Skeletal muscle cell (primary cell): Measurements from ENCODE around the gene FLRT3.

Source experiments
- DNase-seq: peaks from one replicate; pipeline ENCODE4 v3.0.0-alpha.2; 2010; ENCODE audit warnings: low read depth
- H3K4me3 ChIP-seq: 2 replicates; pipeline ENCODE4 v1.5.1; 2011; ENCODE audit warnings: low read depth, mild to moderate bottlenecking, control low read depth, low read length, moderate library complexity

FLRT3 gene

GRCh38 chr20:14332866-14333265 lies 4.5 kb downstream of the FLRT3 start:
- no peak for DNase-seq
- no peak overlapping the region for H3K4me3 ChIP-seq

DNA sequence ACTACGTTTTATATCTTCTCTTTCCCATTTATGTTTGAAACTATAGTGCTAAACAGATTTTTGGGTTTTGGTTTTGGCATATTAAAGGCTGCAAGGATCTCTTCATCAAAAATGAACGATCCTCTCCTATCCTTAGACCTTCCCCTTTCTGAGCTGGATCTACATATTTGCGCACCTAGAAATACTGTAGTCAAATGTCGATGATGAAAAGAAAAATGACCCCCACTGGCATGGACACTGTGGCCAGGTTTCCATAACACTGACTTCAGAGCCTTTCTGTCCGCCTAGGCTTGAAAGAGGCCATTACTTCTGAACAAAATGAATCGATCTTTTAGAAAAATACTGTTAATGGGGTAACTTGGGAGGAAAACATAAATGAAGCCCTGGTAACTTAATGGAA lies 5.8 kb downstream of the FLRT3 start:
- no peak for DNase-seq
- H3K4me3 ChIP-seq: no peak overlapping the region

- DNase-seq: no peak
- H3K4me3 ChIP-seq: no peak overlapping the region
Observed at GRCh38 chr20:14319704-14320103, 17.7 kb downstream of the FLRT3 start.

DNA sequence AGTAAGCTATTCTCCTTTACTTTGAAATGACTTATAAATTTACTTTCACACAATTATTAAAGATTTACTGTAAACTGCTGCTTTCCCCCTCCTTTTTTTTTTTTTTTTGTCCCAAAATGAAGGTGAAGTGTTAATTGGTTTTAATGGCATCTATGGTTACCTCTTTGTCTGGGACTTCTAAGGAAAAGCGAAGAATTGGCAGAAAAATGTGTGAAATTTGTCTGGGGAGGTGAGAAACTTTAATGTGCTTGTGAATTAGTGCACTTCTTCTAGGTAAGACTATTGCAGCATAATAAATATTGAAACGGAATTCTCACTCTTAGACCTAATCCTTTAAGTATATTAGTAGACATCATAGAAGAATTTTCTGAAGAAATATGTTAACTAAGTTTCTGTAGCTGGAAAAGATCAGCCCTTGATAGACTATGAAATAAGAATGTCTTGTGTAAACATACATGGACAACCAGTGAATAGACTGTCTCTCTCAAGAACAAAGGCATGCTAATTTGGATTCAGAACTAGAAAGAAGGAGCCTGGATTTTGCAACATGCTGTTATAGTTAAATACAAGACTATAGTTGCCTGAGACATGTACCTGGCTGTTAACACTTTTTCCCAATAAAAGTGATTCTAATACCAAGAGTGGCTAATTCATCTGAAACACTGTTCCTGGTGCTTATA lies 23.9 kb downstream of the FLRT3 start:
- no peak for DNase-seq
- H3K4me3 ChIP-seq: no peak overlapping the region

DNA sequence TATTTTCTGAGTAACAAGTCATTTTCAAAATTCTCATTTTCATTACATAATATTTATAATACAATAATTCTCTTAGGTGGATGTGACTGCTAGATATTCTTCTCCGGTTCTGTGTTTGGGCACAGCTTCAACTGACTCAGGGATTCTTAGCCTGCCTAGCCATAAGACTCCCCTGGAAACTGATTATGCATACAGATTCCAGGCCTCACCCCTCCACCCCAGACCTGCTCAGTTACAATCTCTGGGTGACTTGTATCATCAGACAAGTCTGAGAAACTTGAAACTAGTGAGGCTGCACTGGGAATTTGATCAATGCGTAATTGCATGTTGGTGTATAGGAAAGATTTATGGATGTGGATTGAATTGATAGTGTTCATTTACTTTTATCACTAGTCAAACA lies 25.4 kb downstream of the FLRT3 start:
- DNase-seq: no peak
- no peak overlapping the region for H3K4me3 ChIP-seq

- no peak for DNase-seq
- H3K4me3 ChIP-seq: no peak overlapping the region
Observed at GRCh38 chr20:14310977-14311627, 26.3 kb downstream of the FLRT3 start.

- no peak overlapping the region for H3K4me3 ChIP-seq
- DNase-seq: no peak
Observed at GRCh38 chr20:14307956-14308355, 29.5 kb downstream of the FLRT3 start.

- no peak overlapping the region for H3K4me3 ChIP-seq
- no peak for DNase-seq
Observed at GRCh38 chr20:14304472-14304871, 32.9 kb downstream of the FLRT3 start.

DNA sequence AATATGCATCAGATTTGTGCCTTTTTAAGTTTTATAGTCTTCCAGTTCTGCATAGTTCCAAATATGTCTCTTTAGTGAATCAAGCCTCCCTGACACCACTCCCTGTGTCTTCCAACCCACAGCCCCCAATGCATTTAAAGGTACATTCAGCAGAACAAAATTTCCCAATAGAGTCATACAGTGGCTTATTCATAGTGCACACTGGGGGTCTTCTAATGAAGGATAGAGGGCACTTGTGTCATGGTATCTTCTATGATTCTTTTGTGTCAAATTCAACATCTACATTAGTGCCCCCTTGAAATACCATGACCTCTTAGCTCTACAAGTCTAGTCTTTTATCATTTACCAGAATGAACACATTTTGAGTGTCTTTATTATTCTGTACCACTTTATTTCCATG lies 33.8 kb downstream of the FLRT3 start:
- no peak overlapping the region for H3K4me3 ChIP-seq
- no peak for DNase-seq

DNA sequence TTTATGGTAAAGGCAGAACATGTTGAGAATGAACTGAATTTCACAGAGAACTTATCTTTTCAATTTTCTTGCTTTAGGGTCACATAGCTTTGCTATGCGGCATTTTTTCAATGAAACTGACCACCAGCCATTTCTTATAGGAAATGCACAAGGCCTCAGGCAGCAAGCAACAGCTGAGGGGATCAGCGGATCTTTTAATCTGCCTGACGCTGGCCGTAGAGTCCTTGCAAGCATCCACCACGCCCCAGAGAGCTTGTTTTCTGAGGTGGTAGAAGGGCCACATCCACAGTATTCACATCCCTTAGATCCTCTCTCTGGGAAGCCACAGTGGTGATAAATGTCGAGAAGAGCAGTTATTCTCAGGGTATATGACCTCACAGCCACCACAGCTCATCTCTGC lies 34.3 kb downstream of the FLRT3 start:
- no peak overlapping the region for H3K4me3 ChIP-seq
- no peak for DNase-seq

GRCh38 chr20:14299831-14300230 lies 37.6 kb downstream of the FLRT3 start:
- no peak overlapping the region for H3K4me3 ChIP-seq
- DNase-seq: no peak

DNA sequence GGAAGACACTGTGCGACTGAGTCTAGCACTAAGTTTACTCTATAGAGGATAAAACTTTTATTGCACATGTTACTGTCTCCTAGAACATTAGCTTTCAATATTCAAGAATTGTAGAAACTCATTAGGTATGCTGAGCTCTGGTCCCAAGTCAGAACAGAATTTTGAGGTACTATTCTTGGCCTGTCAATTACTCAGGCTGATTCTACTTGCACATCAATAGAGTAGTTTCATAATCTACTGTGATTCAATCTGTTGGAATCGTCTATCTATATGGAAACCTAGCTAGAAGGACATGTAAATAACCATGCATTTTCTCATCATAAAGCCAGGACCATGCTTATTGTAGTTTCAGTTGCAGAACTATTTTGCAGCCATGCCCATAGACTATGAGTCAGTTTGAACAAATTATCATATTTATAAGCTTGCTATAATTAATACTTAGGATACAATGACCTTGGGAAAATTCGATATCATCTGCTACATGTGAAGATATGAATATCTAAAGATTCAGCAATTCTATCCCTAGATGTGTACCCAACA lies 41.6 kb downstream of the FLRT3 start:
- no peak for DNase-seq
- H3K4me3 ChIP-seq: no peak overlapping the region

GRCh38 chr20:14295238-14295637 lies 42.2 kb downstream of the FLRT3 start:
- DNase-seq: no peak
- no peak overlapping the region for H3K4me3 ChIP-seq

- H3K4me3 ChIP-seq: no peak overlapping the region
- no peak for DNase-seq
Observed at GRCh38 chr20:14291502-14291901, 45.9 kb downstream of the FLRT3 start.

DNA sequence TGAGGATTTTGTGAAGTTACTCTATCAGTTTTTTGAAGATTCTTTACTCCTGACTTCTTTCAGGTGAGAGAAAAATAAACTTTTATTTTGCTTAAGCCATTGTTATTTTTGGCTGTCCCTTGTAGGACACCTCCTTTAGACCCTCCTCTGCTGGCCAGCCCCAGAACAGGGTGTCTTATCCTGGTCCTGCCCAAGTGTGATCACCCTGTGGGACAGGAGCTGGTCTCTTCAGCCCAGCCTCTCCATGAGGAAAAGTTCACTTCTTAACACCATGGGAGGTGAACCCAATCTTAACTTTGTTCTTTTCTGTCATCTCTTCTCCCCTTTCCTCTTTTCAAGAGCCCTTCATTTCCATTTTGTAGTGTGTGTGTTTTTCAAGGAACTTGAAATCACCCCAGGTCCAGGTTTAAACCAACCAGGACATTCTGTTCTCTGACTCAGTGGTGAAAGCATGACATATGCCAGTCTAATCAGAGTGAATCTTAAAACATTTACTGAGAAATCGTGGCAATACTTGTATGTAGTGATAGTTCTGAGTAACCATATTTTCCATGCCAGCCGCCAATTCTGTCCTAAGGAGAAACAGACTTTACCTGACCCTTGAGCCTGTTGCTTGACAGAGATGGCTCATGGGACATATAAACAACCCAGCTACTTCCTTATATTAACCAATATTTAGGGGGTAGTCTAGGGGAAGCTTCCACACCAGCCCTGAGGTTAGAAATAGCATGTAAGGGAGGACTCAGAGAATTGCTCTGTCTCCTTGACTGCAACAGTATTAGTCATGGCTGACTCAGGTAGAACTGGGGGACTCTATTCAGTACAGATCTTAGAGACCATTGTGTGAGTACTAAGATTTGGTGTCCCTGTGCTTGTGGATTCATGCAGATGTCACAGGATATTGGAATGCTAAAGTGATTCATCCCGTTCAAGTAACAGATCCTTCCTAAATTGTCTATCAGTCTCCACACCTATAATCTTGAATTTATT lies 48.8 kb downstream of the FLRT3 start:
- H3K4me3 ChIP-seq: no peak overlapping the region
- peak; percentile 60 for DNase-seq

DNA sequence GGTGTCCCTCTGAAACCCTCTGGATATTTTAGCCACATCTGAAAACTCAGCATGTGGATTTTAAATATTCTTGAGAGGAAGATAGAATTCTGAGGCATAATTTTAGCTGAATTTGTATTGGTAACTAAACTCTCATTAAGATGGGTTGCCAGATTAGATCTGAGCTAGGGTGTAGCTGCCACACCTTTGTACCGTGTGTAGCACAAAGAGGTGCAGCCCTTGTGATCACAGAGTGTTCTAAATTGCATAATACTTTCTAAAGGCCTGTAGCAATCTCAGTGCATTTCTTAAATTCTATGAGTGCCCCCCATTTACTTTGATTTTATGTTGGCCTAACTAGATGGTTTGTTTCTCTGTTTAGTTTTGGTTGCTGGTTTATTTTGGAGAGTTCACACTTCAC lies 53.0 kb downstream of the FLRT3 start:
- DNase-seq: no peak
- no peak overlapping the region for H3K4me3 ChIP-seq

- no peak overlapping the region for H3K4me3 ChIP-seq
- no peak for DNase-seq
Observed at GRCh38 chr20:14282140-14282539, 55.3 kb downstream of the FLRT3 start.
